NCI-H69 (cell line): ENCODE results near the gene ADGRB3.
A peak's percentile ranks its signal among the peaks of the same experiment; 100 is the strongest.
"Not testable (repeated sequence)": the region's sequence is repeated elsewhere in the genome, so short reads cannot be mapped to it uniquely, and the experiment has no call there.

Source experiments
- DNase-seq: peaks from one replicate; lab custom pipeline; 2025; lab: John Stamatoyannopoulos, UW

Gene ADGRB3

GRCh38 chr6:68814976-68815375 lies 179.9 kb downstream of the ADGRB3 start:
- DNase-seq = not testable (repeated sequence)

- peak; percentile 20 for DNase-seq
Measured at GRCh38 chr6:68826501-68826900, 191.4 kb downstream of the ADGRB3 start.

GRCh38 chr6:68834551-68834950 lies 199.5 kb downstream of the ADGRB3 start:
- DNase-seq = no peak

GRCh38 chr6:68838571-68838970 lies 203.5 kb downstream of the ADGRB3 start:
- no peak for DNase-seq

- DNase-seq = no peak
Measured at GRCh38 chr6:68852791-68853190, 217.7 kb downstream of the ADGRB3 start.

GRCh38 chr6:68859233-68859632 lies 224.2 kb downstream of the ADGRB3 start:
- DNase-seq = no peak

GRCh38 chr6:68868646-68869045 lies 233.6 kb downstream of the ADGRB3 start:
- DNase-seq = no peak

- no peak for DNase-seq
Measured at GRCh38 chr6:68873236-68873635, 238.2 kb downstream of the ADGRB3 start.

- DNase-seq = no peak
Measured at GRCh38 chr6:68874747-68875146, 239.7 kb downstream of the ADGRB3 start.

- DNase-seq = no peak
Measured at GRCh38 chr6:68875403-68875802, 240.3 kb downstream of the ADGRB3 start.

- DNase-seq = peak; percentile 55
Measured at GRCh38 chr6:68876792-68877493, 241.9 kb downstream of the ADGRB3 start.

- peak; percentile 46 for DNase-seq
Measured at GRCh38 chr6:68880050-68880813, 245.2 kb downstream of the ADGRB3 start.

GRCh38 chr6:68883325-68883724 lies 248.2 kb downstream of the ADGRB3 start:
- not testable (repeated sequence) for DNase-seq

- DNase-seq = no peak
Measured at GRCh38 chr6:68891419-68891818, 256.3 kb downstream of the ADGRB3 start.

GRCh38 chr6:68892452-68892851 lies 257.4 kb downstream of the ADGRB3 start:
- no peak for DNase-seq

- no peak for DNase-seq
Measured at GRCh38 chr6:68895929-68896328, 260.8 kb downstream of the ADGRB3 start.

- DNase-seq = no peak
Measured at GRCh38 chr6:68901044-68901443, 266.0 kb downstream of the ADGRB3 start.

- no peak for DNase-seq
Measured at GRCh38 chr6:68911334-68911733, 276.3 kb downstream of the ADGRB3 start.

GRCh38 chr6:68911811-68912210 lies 276.7 kb downstream of the ADGRB3 start:
- no peak for DNase-seq

GRCh38 chr6:68912805-68913204 lies 277.7 kb downstream of the ADGRB3 start:
- not testable (repeated sequence) for DNase-seq

GRCh38 chr6:68915586-68915985 lies 280.5 kb downstream of the ADGRB3 start:
- DNase-seq = no peak

GRCh38 chr6:68919537-68919936 lies 284.5 kb downstream of the ADGRB3 start:
- DNase-seq = no peak

- DNase-seq = no peak
Measured at GRCh38 chr6:68941345-68941744, 306.3 kb downstream of the ADGRB3 start.
